ENCODE data around the gene CFAP57. TPM values are rescaled to one million over a fixed set of nuclear protein-coding genes. Genes with fewer than 3 reads are reported as not detected.

The CFAP57 gene
- total RNA-seq, 2 experiments from 2014 or later = not detected

GRCh38 chr1:43272161-43272560 is 100.0 kb downstream of the CFAP57 start:
- ChIA-PET CTCF (interaction anchor here (0.6 kb wide), 1 partner anchor 83 kb away, joined by 4 read pairs; no protein-coding TSS in a partner anchor), POLR2A (no interaction called here)
- H3K9me3 Mint-ChIP-seq = peaks cover 9% of the 10 kb centered on the region
- H3K36me3 Mint-ChIP-seq (ENCODE audit: low read depth) = peaks cover 7% of the 10 kb centered on the region
- H3K27me3 Mint-ChIP-seq = peaks cover 2% of the 10 kb centered on the region
- H3K27ac Mint-ChIP-seq = no peak overlapping the region
- no peak overlapping the region for H3K4me3 Mint-ChIP-seq
- H3K4me1 Mint-ChIP-seq = peaks cover 35% of the 10 kb centered on the region
- DNase-seq = no peak

GRCh38 chr1:43272576-43273571 is 100.7 kb downstream of the CFAP57 start:
- Mint-ChIP-seq H3K4me1 (peaks cover 35% of the 10 kb centered on the region), H3K27ac (no peak overlapping the region), H3K36me3 (ENCODE audit: low read depth) (peaks cover 7% of the 10 kb centered on the region), H3K27me3 (peaks cover 2% of the 10 kb centered on the region), H3K4me3 (no peak overlapping the region), H3K9me3 (peaks cover 9% of the 10 kb centered on the region)
- DNase-seq = no peak
- ChIA-PET POLR2A (no interaction called here), CTCF (no interaction called here)

GRCh38 chr1:43273708-43274107 is 101.6 kb downstream of the CFAP57 start:
- ChIA-PET POLR2A (no interaction called here), CTCF (interaction anchor here (2.7 kb wide), 1 partner anchor 11 kb away, joined by 9 read pairs; the partner anchor contains the start of gene C1orf210)
- Mint-ChIP-seq H3K27ac (peak overlapping the region; percentile 99), H3K9me3 (peaks cover 9% of the 10 kb centered on the region), H3K36me3 (ENCODE audit: low read depth) (peaks cover 7% of the 10 kb centered on the region), H3K4me3 (no peak overlapping the region), H3K27me3 (peaks cover 2% of the 10 kb centered on the region), H3K4me1 (peaks cover 35% of the 10 kb centered on the region)
- no peak for DNase-seq

- POLR2A ChIA-PET = no interaction called here
- peaks cover 7% of the 10 kb centered on the region for H3K36me3 Mint-ChIP-seq (ENCODE audit: low read depth)
- peak; percentile 67 for DNase-seq
- CTCF ChIA-PET = interaction anchor here (2.7 kb wide), 1 partner anchor 10 kb away, joined by 9 read pairs; the partner anchor contains the start of gene C1orf210
- peak overlapping the region; percentile 99 for H3K27ac Mint-ChIP-seq
- peaks cover 9% of the 10 kb centered on the region for H3K9me3 Mint-ChIP-seq
- H3K4me3 Mint-ChIP-seq = no peak overlapping the region
- H3K4me1 Mint-ChIP-seq = peaks cover 35% of the 10 kb centered on the region
- peaks cover 2% of the 10 kb centered on the region for H3K27me3 Mint-ChIP-seq
Measured at GRCh38 chr1:43274125-43274803, 102.1 kb downstream of the CFAP57 start.

- H3K9me3 Mint-ChIP-seq = peaks cover 9% of the 10 kb centered on the region
Measured at GRCh38 chr1:43274804-43275180, 102.7 kb downstream of the CFAP57 start.

GRCh38 chr1:43275826-43276620 is 103.9 kb downstream of the CFAP57 start:
- ChIA-PET CTCF (interaction anchor here (2.7 kb wide), 1 partner anchor 9 kb away, joined by 9 read pairs; the partner anchor contains the start of gene C1orf210), POLR2A (no interaction called here)
- Mint-ChIP-seq H3K9me3 (peaks cover 9% of the 10 kb centered on the region), H3K4me3 (no peak overlapping the region), H3K4me1 (peaks cover 25% of the 10 kb centered on the region), H3K36me3 (ENCODE audit: low read depth) (peaks cover 7% of the 10 kb centered on the region), H3K27me3 (peaks cover 5% of the 10 kb centered on the region), H3K27ac (peak overlapping the region; percentile 99)
- DNase-seq = no peak

More at GRCh38 chr1:43274804-43275180, 102.7 kb downstream of the CFAP57 start:
- Mint-ChIP-seq H3K27me3 (peaks cover 2% of the 10 kb centered on the region), H3K4me1 (peaks cover 35% of the 10 kb centered on the region), H3K4me3 (no peak overlapping the region), H3K27ac (peak overlapping the region; percentile 99), H3K36me3 (ENCODE audit: low read depth) (peaks cover 7% of the 10 kb centered on the region)
- no peak for DNase-seq
- ChIA-PET POLR2A (no interaction called here), CTCF (interaction anchor here (2.7 kb wide), 1 partner anchor 10 kb away, joined by 9 read pairs; the partner anchor contains the start of gene C1orf210)

- H3K4me1 Mint-ChIP-seq = peaks cover 19% of the 10 kb centered on the region
- H3K27me3 Mint-ChIP-seq = peaks cover 5% of the 10 kb centered on the region
- ChIA-PET CTCF (no interaction called here), POLR2A (no interaction called here)
- H3K36me3 Mint-ChIP-seq (ENCODE audit: low read depth) = peaks cover 7% of the 10 kb centered on the region
- no peak for DNase-seq
- peaks cover 9% of the 10 kb centered on the region for H3K9me3 Mint-ChIP-seq
- no peak overlapping the region for H3K27ac Mint-ChIP-seq
- no peak overlapping the region for H3K4me3 Mint-ChIP-seq
Measured at GRCh38 chr1:43276673-43277072, 104.5 kb downstream of the CFAP57 start.

GRCh38 chr1:43277116-43277876 is 105.2 kb downstream of the CFAP57 start:
- POLR2A ChIA-PET = no interaction called here
- CTCF ChIA-PET = no interaction called here
- no peak overlapping the region for H3K4me3 Mint-ChIP-seq
- peaks cover 5% of the 10 kb centered on the region for H3K27me3 Mint-ChIP-seq
- peaks cover 9% of the 10 kb centered on the region for H3K9me3 Mint-ChIP-seq
- DNase-seq = no peak
- H3K4me1 Mint-ChIP-seq = peaks cover 16% of the 10 kb centered on the region
- H3K27ac Mint-ChIP-seq = no peak overlapping the region
- H3K36me3 Mint-ChIP-seq (ENCODE audit: low read depth) = peaks cover 7% of the 10 kb centered on the region

- no peak for DNase-seq
- no peak overlapping the region for H3K27ac Mint-ChIP-seq
- peaks cover 5% of the 10 kb centered on the region for H3K36me3 Mint-ChIP-seq (ENCODE audit: low read depth)
- ChIA-PET CTCF (interaction anchor here (0.8 to 1.3 kb wide), 2 partner anchors 9 to 22 kb away, joined by 3 to 4 read pairs; partner anchors contain the start of gene TMEM125), POLR2A (no interaction called here)
- peaks cover 14% of the 10 kb centered on the region for H3K4me1 Mint-ChIP-seq
- no peak overlapping the region for H3K4me3 Mint-ChIP-seq
- H3K9me3 Mint-ChIP-seq = peaks cover 8% of the 10 kb centered on the region
- peaks cover 5% of the 10 kb centered on the region for H3K27me3 Mint-ChIP-seq
Measured at GRCh38 chr1:43279161-43279560, 107.0 kb downstream of the CFAP57 start.

- Mint-ChIP-seq H3K9me3 (peaks cover 4% of the 10 kb centered on the region), H3K27me3 (peaks cover 5% of the 10 kb centered on the region), H3K27ac (no peak overlapping the region), H3K4me3 (no peak overlapping the region), H3K4me1 (peaks cover 9% of the 10 kb centered on the region), H3K36me3 (ENCODE audit: low read depth) (no peaks in the 10 kb centered on the region)
- DNase-seq = no peak
- CTCF ChIA-PET = interaction anchor here (1.3 kb wide), 1 partner anchor 22 kb away, joined by 3 read pairs; no protein-coding TSS in a partner anchor
- POLR2A ChIA-PET = no interaction called here
Measured at GRCh38 chr1:43279666-43280065, 107.5 kb downstream of the CFAP57 start.

- Mint-ChIP-seq H3K36me3 (ENCODE audit: low read depth) (no peaks in the 10 kb centered on the region), H3K4me1 (no peaks in the 10 kb centered on the region), H3K27ac (no peak overlapping the region), H3K4me3 (no peak overlapping the region), H3K9me3 (no peaks in the 10 kb centered on the region), H3K27me3 (peaks cover 5% of the 10 kb centered on the region)
- no peak for DNase-seq
- ChIA-PET CTCF (no interaction called here), POLR2A (no interaction called here)
Measured at GRCh38 chr1:43280692-43281091, 108.6 kb downstream of the CFAP57 start.

Data from activated CD4-positive, alpha-beta T cell treated with anti-CD3 and anti-CD28 coated beads, Interleukin-2, amount 10 ng/mL, durations not matched to agents 7 days and 5 days (primary cell).